ENCODE measurements around the gene TPRX1.
"Not testable (repeated sequence)": the region's sequence is repeated elsewhere in the genome, so short reads cannot be mapped to it uniquely, and the experiment has no call there.

Gene TPRX1

DNA sequence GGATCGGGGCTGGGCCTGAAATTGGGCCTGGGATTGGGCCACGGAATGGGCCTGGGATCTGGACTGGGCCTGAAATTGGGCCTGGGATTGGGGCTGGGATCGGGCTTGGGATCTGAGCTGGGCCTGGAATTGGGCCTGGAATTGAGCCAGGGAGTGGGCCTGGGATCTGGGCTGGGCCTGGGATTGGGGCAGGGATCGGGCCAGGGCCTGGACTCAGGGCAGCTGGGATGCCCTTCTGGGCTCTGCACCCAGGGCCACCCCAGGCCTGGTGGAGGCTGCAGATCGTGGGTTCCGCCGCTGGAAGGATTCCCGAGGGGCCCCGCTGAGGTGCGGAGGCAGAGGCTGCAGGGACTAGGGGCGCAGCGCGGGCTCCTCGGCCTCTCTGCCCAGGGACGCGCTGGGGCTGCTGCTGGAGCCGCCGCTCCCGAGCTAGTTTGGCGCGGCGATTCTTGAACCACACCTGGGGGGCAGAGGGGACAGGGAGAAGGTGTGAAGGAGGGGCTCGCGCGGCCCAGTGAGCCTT lies 1.8 kb downstream of the TPRX1 start:
- DNase-seq: no peak

DNA sequence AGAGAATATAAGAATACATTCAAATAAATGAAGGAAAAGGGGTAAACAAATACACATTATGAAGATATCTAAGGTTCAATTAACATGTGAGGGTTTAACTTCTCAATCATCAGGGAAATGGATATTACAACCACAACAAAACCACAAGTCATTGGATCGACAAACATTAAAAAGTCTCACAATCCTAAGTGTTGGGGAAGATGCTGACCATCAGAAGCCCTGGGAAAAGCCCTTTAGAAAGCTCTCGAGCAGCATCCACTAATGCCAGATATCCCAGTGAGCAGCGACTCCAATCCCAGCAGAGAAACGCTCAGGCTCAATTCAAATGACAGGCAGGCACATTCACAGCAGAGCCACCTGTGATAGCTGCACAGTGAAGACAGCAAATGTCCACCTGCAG lies 3.1 kb downstream of the TPRX1 start:
- DNase-seq: no peak

DNA sequence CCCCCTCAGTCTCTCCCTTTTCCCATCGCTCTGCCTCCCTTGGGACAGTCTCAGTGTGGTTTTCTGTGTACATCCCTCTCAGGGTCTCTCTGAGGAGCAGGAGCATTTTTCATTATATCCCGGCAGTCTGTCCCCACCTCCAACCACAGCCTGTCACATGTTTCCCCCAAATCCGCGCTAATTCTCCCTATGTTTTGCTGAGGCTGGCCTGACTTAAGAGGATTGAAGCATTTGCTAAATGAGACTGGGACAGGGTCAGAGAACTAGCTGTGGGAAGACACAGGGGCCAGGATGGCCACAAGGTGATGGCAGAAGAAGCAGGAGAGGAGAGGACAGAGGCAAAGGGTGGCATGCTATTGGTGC lies 5.5 kb downstream of the TPRX1 start:
- no peak for DNase-seq

DNA sequence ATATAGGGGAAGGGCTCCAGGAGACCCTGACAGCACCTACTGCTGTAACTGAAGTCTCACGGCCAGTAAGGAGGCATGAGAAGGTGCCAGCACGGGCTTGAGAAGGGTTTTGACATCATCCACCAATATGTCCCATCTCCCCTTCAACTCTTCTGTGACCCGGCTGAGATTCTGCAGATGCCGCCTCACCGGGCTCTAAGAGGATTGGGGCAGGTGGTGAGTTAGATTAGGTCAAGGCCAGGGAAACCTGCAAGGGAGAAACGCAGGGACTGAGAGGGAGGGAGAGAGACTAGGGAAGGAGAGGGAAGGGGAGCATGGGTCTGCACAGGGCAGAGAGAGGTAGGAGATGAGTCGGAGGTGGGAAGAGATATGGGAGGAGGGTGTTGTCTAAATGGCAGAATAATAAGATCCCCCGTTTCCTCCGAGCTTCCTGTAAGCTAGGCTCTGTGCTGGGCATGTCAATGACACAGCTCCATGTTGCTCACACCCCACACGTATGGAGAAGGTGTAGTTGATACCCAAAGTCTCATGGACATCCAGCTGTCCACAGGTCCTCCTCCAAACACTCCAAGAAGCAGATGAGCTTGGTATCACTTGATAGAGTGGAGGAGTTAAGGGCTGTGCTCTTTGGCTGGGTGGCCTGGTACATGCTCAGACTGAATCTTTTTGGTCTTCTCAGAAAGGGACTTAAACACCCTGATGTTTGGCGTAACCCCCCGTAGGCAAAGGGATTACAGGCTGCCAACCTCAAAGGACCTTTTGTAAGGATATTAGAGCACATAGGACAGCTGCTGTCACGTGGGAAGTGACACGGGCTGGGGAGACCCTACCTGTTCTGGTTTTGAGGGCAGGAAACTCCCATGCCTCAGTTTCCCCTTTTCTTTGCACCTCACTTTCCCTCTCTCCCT lies 6.1 kb downstream of the TPRX1 start:
- no peak for DNase-seq

DNA sequence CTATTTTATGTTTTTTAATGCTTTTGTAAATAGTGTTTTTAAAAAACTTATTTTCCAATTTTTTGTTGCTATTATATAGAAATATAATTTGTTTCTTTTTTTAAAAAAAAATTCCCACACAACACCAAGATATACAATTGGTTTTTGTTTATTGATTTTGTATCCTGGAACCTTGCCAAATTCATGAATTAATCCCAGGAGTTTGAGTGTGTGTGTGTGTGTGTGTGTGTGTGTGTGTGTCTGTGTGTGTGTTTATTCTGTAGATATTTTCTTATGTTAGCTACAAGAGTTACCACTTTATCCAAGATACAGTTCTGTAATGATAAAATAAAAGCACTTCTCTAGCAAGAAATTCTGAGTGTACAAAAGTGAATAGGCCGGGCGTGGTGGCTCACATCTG lies 7.6 kb downstream of the TPRX1 start:
- DNase-seq: no peak

DNA sequence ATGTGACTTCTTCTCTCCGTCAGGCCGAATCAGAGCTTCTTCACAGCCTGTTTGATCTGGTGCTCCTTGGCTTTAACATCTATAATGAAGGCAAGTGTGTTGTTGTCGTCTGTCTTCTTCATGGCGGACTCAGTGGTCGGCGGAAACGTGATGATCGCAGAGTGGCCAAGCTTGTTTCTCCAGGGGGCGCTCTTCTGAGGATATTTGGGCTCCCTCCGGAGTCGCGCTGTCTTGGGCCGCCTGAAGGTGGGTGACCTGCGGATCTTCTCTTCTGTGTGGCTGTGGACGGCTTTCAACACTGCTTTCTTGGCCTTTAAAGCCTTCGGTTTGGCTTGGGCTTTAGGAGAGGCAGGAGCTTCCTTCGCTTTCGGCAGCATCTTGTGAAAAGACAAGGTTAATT lies 9.8 kb downstream of the TPRX1 start:
- no peak for DNase-seq

DNA sequence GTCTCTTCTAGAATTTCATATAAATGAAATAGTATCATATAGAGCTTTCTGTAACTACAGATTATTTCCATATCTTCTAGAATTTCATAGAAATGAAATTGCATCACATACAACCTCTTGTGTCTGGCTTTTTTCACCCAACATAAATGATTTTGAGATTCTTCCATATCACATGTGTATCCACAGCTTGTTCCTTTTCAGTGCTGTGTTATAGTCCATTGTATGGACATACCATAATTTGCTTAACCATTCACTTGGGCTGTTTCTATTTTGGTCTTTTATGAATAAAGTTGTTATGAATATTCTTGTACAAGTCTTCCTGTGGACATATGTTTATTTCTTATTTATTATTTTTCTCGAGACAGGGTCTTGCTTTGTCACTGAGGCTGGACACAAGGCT lies 11.7 kb downstream of the TPRX1 start:
- no peak for DNase-seq

DNA sequence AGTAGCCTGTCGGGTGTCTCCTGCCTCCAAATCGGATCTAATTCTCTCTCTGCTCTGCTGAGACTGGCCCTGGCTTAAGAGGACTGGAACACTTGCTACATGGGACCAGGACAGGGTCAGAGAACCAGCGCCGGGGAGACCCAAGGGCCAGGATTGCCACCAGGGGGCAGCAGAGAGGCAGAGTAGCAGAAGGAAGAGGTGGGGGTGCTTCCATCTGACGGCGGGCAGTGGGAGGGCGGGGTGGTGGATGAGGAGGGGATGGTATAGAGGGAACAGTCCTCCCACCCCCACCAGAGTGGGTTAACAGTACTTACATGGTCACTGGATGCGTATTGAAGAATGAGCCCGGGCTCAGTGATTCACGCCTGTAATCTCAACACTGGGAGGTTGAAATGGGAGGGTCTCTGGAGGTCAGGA lies 13.9 kb downstream of the TPRX1 start:
- peak in 47 of 51 donors; percentile 1 to 87 (median 55) for DNase-seq

DNA sequence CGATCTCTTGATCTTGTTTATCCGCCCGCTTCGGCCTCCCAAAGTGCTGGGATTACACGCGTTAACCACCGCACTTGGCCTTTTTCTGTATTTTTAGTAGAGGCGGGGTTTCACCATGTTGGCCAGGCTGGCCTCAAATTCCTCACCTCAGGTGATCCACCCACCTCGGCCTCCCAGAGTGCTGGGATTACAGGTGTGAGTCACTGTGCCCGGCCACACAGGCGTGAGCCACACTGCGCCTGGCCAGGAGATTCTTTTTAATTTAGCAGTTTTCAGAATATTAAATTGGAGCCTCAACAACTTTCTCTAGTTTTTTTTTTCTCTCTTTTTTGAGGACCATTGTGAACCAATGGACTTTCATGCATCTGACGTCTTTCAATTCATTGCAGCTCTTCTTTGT lies 14.5 kb downstream of the TPRX1 start:
- DNase-seq: not testable (repeated sequence)

DNA sequence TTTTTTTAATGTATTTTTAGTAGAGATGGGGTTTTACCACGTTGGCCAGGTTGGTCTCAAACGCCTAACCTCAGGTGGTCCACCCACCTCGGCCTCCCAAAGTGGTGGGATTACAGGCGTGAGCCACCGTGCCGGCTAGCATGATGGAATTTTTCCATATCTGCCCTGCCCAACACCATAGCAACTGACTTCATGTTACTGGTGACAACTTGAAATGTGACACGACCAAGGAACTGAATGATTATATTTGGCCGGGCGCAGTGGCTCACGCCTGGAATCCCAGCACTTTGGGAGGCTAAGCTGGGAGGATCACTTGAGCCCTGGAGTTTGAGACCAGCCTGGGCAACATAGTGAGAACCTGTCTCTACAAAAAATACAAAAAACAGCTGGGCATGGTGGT lies 17.0 kb downstream of the TPRX1 start:
- DNase-seq: not testable (repeated sequence)

DNA sequence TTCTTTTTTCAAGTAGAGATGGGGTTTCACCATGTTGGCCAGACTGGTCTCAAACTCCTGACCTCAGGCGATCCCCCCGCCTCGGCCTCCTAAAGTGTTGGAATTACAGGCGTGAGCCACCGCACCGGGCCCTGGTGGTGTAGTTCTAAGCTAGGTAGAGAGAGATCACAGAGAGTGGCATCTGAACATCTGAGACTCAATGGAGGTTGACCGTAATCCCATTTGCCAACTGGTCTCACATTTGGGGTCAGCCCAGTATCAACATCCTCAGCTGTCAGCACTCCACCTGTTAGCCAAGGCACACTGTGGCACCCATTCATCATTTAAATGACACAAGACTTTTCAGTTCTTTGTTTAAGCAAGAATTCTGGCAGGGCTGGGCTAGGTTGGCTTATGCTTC lies 17.8 kb downstream of the TPRX1 start:
- DNase-seq: no peak

DNA sequence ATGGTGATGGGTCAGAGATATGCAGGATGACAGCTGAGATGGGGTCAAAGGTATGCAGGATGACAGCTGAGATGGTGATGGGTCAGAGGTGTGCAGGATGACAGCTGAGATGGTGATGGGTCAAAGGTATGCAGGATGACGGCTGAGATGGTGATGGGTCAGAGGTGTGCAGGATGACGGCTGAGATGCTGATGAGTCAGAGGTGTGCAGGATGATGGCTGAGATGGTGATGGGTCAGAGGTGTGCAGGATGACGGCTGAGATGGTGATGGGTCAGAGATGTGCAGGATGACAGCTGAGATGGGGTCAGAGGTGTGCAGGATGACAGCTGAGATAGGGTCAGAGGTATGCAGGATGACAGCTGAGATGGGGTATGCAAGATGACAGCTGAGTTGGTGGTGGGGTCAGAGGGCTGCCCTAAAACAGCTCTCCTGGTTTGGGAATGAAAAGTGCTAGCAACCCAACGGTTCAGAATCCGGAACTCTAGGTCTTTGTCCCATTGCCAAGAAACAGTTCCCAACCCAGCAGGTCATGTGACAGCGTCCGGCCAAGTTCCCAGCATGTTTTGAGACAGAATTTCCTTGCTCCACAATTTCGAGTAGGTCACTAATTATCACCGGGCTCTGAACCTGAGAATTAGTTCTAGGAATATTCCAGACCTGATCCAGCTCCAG lies 22.6 kb downstream of the TPRX1 start:
- peak in 40 of 51 donors; percentile 5 to 74 (median 41) for DNase-seq

DNA sequence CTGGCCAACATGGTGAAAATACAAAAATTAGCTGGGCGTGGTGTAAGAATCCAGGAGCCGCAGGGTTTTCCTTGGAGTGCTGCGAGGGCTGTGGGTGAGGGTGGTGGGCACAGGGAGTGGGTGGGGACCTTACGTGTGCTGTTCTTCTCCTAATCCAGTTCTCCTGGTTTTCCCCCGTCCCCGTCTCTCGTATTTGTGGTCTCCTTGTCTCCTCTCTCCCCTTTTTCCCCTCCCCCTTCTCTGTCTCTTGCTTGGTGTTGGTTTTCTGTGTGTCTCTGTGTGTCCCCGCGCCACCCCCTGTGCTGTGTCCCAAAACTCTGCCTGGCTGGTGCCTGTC lies 24.2 kb downstream of the TPRX1 start:
- DNase-seq: no peak

DNA sequence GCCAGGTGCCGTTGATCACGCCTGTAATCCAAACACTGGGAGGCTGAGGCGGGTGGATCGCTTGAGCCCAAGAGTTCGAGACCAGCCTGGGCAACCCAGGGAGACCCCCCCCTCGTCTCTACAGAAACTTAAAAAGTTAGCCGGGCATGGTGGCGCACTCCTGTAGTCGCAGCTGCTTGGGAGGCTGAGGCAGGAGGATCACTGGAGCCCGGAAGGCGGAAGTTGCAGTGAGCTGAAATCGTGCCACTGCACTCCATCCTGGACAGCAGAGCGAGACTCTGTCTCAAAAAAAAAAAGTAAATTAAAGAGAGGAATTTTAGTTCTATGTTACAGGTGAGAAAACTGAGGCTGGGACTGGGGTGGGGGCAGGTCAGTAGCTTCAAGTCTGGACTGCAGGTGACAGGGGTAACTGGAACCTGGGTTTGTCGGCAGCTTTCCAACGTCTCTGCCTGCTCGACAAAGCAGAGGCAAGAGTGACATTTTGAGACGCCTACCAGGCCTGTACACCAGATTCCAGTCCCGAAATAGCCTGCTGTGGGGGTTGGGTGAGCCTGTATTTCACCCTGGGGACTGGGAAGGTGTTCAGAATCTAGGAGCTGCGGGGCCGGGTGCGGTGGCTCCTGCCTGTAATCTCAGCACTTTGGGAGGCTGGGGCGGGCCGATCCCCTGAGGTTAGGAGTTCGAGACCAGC lies 24.7 kb downstream of the TPRX1 start:
- peak in 20 of 51 donors; percentile 4 to 46 (median 10) for DNase-seq

DNA sequence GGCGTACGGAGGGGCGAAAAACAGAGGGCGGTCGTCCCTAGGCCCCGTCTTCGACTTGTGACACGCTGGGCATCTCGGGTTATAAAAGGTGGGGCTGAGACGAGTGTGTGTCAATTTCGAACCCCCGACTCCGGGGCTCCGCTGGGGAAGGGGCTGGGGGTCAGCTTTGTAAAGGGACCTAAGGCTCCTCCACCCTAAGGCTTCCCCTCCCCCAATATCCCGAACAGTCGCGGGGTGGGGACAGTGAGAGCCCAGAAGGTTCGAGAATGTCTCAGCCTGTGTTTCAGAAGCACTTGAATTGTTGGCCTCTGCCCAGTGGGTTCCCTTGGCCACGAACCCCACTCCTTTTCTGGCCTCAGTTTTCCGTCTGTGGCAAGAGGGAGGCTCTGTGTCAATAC lies 25.4 kb downstream of the TPRX1 start:
- DNase-seq: peak in 42 of 51 donors; percentile 9 to 74 (median 42)

DNA sequence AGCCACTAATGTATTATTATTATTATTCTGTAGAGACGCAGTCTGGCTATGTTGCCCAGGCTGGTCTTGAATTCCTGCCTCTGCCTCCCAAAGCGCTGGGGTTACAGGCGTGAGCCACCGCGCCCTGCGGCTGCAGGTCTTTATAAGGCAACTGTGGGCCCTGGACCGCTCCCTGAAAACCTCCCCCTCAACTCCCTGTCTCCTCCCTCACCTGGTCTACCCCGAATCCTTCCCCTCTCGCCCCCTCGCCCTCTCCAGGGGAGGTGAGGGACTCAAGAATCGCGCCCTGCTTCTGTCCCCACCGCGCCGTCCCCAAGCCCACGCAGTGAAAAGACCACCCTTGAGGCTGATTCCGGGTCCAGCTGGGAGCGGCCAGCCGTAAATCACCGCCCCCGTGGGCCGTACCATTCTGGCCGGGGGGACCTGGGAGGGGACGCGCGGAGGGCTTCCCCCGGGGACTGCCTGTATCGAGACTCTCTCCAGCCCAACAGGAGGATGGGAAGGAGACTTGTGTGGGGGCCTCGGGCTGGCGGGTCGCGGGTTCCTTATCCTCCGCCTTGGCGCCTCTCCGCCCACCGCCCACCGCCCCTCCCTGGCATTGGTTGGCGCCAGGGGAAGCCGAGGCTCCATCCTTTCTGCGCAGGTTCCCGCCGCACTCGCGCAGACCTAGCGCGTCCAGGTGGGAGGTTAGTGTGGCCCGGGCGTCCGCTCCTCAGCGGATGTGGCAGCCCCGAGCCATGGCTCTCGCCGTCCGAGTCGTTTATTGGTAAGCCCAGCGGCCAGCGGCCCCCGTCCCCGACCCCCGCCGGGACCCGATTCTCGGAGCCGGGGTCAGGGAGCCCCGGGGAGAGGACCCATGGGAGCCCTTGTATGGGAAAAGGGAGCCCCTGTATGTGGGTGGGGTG lies 26.1 kb downstream of the TPRX1 start, which contains the start of gene SELENOW:
Gene SELENOW (plus strand): TSS at position 655 of the 905 bp plus-strand sequence. CDS start 83 bp downstream, at position 738.
- DNase-seq: peak; percentile 50 to 96 (median 82)

DNA sequence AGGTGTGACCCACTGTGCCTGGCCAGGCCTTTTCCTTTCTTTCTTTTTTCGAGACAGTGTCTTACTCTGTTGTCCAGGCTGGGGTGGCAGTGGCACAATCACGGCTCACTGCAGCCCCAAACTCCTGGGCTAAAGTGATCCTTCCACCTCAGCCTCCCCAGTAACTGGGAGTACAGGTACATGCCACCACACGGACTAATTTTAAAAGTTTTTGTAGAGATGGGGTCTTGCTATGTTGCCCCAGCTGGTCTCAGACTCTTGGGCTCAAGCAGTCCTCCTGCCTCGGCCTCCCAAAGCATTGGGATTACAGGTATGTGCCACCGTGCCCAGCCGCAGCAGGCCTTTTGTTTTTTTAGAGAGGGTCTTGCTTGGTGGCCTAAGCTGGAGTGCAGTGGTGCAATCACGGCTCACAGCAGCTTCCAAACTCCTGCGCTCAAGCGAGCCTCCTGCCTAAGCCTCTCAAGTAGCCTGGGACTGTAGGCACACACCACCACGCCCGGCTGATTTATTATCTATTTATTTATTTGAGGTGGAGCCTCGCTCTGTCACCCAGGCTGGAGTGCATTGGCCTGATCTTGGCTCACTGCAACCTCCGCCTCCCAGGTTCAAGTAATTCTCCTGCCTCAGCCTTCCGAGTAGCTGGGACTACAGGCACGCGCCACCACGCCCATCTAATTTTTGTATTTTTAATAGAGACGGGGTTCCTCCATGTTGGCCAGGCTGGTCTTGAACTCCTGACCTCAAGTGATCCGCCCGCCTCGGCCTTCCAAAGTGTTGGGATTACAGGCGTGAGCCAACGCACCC lies 26.9 kb downstream of the TPRX1 start:
- not testable (repeated sequence) for DNase-seq

DNA sequence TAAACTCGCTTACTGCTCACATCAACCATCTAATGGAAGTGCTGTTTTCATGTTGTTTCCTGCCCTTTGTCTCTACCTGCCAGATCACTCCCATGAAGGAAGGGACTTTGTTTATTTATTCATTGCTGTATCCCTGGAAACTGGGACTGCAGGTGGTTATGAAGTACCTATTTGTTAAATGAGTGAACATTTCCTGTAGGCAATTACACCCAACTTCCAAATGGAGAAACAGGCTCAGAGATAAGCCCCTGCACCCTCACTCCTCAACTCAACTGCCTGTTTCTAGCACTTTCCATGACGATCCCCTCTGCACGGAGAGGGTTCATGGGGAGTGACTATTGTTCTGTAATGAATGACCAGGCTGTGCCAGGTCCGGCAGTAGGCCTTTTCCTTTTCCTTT lies 27.8 kb downstream of the TPRX1 start:
- DNase-seq: peak in 5 of 51 donors; percentile 4 to 28 (median 20)

DNA sequence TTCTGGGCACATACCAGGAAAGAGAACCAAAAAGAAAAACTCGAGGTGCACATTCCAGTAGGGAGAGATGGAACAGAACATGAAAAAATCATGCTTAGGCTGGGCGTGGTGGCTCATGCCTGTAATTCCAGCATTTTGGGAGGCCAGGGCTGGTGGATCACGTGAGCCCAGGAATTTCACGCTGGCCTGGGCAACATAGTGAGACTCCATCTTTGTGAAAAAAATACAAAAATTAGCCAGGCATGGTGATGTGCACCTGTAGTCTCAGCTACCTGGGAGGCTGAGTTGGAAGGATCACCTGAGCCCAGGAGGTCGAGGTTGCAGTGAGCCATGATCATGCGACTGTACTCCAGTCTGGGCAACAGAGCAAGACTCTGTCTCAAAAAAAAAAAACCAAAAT lies 33.1 kb downstream of the TPRX1 start:
- DNase-seq: not testable (repeated sequence)

DNA sequence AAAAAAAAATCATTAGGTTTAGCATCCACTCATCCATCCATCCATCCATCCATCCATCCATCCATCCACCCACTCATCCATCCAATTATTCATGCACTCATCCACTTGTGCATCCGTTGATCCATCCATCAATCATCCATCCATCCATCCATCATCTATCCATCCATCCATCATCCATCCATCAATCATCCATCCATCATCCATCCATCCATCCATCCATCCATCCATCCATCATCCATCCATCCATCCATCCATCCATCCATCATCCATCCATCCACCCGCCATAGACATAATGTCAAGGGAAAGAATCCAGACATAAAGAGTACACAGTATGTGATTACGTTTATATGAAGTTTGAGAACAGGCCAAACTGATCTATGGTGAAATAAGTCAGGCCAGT lies 34.8 kb downstream of the TPRX1 start:
- DNase-seq: no peak
